ENCODE measurements around the gene AGFG2.

DNA sequence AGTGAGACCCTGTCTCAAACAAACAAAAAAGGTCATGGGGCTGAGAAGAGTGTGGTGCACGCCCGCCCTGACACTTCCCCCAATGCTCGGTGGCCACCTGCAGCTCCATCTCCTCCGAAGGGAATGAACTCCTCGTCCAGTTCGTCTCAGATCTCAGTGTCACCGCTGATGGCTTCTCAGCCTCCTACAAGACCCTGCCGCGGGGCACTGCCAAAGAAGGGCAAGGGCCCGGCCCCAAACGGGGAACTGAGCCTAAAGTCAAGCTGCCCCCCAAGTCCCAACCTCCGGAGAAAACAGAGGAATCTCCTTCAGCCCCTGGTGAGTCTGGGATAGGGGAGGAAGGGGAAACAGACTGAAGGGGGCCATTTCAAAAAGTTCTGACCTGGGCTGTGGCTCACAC is 67.3 kb downstream of the AGFG2 start:
- TF ChIP-seq PATZ1 (CRISPR knock-in tag; IDR thresholded peaks at IDR 0.05) (no peak), POLR2A (IDR thresholded peaks at IDR 0.05; ENCODE audit: insufficient read depth in 1 of 2, low read depth in 2 of 2, low read length in 2 of 2) (no peak), CBX5 (CRISPR knock-in tag; IDR thresholded peaks at IDR 0.05; ENCODE audit: borderline replicate concordance) (no peak), MTF2 (CRISPR knock-in tag; IDR thresholded peaks at IDR 0.05; ENCODE audit: borderline replicate concordance) (no peak), ZSCAN29 (CRISPR knock-in tag; conservative IDR thresholded peaks at IDR 0.05) (no peak), PRDM4 (CRISPR knock-in tag; IDR thresholded peaks at IDR 0.05; ENCODE audit: borderline replicate concordance) (no peak), HMG20B (CRISPR knock-in tag; conservative IDR thresholded peaks at IDR 0.05) (no peak), CBFB (CRISPR knock-in tag; IDR thresholded peaks at IDR 0.05) (no peak), CTCF (CRISPR knock-in tag; IDR thresholded peaks at IDR 0.05) (no peak), NR2C2 (CRISPR knock-in tag; IDR thresholded peaks at IDR 0.05; ENCODE audit: borderline replicate concordance) (no peak)
